ENCODE measurements around the gene BRSK1.
"Not testable (repeated sequence)": the region's sequence is repeated elsewhere in the genome, so short reads cannot be mapped to it uniquely, and the experiment has no call there.

Gene BRSK1

GRCh38 chr19:55304279-55304978, 20.6 kb downstream of the BRSK1 start:
- DNase-seq (ENCODE audit: low read depth in 2 of 2) = no peak

DNA sequence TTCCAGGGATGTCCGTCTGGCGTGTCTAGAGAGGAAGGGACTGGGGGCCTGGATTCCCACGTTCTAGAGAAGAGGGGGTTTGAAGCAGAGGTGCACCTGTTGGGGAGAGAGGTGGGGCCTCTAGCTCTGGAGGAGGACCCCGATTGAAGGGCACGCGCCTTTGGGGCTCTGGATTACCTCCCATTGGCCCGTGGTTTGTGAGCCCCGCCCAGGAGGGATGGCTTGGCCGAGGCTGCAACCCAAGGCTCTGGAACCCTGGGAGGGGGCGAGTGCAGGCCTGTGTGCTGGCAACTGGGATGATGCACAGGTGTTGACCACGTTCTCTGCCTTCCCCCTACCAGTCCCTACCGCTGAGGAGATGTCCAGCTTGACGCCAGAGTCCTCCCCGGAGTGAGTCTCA, 21.2 kb downstream of the BRSK1 start:
- DNase-seq (ENCODE audit: low read depth in 2 of 2) = no peak

GRCh38 chr19:55305491-55305890, 21.7 kb downstream of the BRSK1 start:
- peak in 1 of 2 donors; percentile 26 for DNase-seq (ENCODE audit: low read depth in 2 of 2)

DNA sequence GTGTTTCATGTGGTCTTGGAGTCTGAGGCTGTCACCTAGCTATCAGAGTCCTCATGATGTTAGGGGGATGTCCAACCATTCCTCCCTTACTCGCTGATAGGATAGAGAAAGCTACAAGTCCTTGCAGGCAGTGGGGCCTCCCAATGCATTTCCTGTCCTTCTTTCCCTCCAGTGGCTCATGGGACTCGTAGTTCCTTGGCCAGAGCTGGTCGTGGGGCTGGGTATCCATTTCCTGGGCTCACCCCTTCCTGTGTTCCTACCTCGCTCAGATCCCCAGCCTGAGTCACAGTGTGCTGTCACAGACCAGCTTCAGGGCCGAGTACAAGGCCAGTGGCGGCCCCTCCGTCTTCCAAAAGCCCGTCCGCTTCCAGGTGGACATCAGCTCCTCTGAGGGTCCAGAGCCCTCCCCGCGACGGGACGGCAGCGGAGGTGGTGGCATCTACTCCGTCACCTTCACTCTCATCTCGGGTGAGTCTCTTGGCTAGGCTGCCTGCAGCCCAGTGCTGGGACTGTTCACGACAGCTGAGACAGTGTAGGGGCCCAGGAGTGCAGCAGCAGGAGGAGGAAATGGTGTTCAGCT, 22.3 kb downstream of the BRSK1 start:
- DNase-seq (ENCODE audit: low read depth in 2 of 2) = no peak

- no peak for DNase-seq (ENCODE audit: low read depth in 2 of 2)
Measured at GRCh38 chr19:55306712-55307111, 22.9 kb downstream of the BRSK1 start.

DNA sequence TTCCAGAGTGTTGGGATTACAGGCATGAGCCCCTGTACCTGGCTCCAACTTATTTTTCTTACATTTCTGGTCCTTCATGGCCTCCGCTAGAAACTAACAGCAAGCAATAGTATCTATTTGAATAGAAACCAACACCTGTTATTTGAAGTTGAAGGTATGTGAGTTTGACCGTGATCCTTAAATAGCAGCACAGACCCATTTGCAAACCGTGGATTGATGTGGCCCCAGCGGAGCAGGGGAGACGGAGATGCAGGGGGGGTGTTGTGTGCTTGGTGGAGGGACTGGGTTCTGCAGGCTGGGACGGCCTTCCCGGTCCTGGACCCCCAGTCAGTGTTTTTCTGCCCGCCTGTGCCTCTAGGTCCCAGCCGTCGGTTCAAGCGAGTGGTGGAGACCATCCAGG, 24.5 kb downstream of the BRSK1 start:
- DNase-seq (ENCODE audit: low read depth in 2 of 2) = no peak

DNA sequence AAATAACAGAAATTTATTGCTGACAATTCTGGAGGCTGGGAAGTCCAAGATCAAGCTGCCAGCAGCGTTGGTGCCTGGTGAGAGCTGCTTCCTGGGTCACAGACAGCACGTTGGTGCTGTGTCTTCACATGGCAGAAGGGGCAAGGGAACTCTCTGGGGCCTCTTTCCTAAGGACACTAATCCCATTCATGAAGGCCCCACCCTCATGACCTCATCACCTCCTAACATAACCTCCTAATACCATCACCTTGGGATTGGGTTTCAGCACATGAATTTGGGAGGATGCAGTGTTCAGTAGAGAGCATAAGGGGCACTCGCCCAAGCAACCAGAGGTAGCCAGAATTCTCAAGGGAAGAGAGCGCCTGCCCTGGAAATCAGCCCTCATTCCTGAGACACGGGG, 25.7 kb downstream of the BRSK1 start:
- no peak for DNase-seq (ENCODE audit: low read depth in 2 of 2)

DNA sequence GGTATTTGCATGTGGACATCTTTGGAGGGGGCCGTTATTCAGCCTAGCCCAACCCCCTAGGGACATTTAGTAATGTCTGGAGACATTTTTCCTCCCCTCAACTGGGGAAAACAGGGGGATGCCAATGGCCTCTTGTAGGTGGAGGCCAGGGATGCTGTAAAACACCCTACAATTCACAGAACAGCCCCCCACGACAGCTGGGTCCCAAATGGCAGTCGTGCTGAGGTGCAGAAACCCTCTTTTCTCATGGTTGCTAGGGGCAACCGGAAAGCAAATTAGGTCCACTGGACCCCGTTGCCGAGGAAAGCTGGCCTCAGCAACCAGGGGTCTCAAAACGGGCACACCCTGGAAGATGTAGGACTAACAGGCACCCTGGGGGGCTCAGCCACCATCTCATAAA, 26.7 kb downstream of the BRSK1 start:
- DNase-seq (ENCODE audit: low read depth in 2 of 2) = no peak

GRCh38 chr19:55311397-55311796, 27.6 kb downstream of the BRSK1 start:
- no peak for DNase-seq (ENCODE audit: low read depth in 2 of 2)

DNA sequence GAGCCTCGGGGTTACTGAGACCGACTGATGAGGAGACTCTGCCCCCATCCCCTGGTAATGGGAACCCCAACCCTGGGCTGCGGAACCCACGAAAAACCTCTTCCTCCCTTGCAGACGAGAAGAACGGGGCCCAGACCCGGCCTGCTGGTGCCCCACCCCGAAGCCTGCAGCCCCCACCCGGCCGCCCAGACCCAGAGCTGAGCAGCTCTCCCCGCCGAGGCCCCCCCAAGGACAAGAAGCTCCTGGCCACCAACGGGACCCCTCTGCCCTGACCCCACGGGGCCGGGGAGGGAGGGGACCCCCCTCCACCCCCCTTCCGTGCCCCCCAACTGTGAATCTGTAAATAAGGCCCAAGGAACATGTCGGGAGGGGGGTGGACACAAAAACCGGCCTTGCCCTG, 28.0 kb downstream of the BRSK1 start:
- no peak for DNase-seq (ENCODE audit: low read depth in 2 of 2)

DNA sequence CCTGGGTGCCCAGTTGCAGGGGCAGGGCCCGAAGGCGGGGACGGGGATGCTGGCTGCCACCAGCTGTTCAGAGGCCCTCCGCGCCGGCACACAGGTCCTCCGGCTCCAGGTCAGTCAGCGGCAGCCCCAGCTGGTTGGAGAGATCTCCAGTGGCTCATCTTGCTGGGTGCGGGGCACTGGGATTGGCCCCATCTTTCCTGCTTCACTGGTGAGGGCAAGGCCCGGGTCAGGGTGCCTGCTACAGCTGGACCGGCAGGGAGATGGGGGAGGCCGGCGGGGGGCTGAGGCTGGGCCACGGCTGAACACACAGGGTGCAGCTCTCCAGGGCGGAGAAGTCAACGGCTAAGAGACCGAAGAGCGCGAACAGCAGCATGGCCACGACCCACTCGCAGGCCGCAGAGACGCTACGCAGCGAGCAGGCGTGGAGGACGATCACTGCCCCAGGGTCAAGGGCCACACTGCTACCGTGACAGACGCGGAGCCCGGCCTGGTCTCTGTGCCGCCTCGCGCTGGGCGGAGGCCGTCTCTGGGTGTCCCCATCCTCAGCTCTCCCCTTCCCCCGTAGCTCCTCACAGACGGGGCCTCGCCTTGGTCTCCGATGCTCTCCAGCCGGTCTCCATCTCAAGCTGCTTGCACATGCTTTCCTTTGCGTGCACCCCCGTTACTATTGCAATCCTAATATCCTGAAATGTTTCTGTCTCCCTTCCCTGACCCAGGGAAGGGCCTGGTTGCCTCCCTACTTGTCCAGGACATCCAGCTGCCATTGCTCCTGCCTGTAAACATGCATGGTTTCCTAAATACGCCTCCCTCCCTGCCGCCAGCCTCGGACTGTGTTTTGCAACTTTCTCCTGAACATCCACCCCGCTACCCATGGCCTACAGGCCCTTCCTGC, 29.1 kb downstream of the BRSK1 start:
- no peak for DNase-seq (ENCODE audit: low read depth in 2 of 2)

DNA sequence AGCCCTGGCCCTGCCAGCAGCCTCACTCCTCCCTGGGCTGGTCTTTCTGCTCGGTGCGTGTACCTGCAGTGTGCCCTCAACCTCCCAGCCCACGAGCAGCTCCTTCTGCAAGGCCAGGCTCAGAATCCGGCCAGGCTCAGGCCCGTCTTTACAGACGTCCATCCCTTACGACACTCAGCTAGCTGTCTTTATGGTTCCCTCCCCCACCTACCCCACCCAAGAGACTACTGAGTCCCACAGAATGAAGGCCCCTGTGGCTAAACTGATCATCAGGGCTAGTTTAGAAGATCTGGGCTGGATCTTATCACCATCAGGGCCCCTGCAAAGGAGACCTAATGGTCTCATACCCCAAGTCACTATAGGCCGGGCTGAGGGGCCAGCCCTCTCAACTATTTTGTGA, 30.6 kb downstream of the BRSK1 start:
- DNase-seq (ENCODE audit: low read depth in 2 of 2) = no peak

- DNase-seq (ENCODE audit: low read depth in 2 of 2) = no peak
Measured at GRCh38 chr19:55315956-55316525, 32.2 kb downstream of the BRSK1 start.

DNA sequence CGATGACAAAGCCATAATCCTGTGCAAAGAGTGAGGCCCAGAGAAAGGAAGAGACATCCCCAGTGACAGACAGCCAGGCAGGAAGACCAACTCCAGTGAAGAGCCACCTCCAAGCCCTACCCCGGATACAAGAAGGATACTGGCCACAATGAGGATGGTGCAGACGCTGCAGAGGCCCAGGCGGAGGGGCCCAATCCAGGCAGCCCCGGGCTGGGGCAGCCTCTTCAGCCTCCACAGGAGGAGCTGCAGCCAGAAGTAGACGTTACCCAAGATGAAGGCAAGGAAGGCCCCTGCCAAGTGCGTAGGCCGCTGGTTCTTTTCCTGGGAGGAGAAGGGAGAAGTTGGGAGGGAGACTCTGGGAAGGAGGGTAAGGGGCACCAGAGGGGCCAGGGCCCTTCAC, 32.8 kb downstream of the BRSK1 start:
- no peak for DNase-seq (ENCODE audit: low read depth in 2 of 2)

DNA sequence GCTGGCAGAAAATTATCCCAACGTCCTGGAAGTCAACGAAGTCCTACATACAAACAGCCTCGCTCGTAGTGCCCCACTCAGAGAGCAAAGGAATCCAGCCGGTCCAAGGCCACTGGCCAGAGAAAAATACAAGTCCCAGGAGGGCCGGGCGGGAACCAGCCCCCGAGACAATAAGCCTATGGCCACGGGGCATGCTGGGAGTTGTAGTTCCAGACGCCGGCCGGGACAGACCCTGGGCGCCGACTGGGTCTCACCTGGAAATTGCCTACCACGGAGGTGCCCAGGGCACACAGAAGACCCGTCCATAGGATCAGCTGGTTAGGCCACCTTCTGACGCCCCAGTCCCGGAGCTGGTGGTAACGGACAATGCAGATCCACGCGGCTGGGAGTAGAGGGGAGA, 36.0 kb downstream of the BRSK1 start:
- DNase-seq (ENCODE audit: low read depth in 2 of 2) = no peak

DNA sequence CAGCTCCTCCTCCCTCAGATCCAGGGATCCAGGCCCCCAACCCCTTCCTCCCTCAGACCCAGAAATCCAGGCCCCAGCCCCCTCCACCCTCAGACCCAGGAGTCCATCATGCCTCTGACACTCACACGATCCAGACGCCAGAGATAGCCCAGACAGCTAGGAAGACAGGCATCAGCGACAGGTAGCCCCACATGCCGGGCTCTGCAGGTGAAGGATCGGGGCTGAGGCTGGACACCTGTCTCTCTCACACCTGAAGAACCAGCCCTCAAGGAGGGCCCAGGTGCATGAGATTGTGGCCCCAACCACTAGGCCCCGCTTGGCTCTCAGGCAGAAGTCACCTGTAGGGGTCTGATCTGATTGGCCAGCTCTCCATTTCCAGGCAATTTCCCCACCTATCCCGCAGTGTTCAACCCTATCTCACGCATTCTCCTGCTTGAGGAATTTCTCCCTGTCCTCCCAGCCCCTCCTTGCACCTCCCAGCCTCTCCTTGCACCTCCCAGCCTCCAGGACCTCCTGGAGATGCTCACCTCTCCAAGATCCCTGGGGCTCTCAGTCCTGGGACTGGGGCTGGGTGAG, 37.1 kb downstream of the BRSK1 start:
- DNase-seq (ENCODE audit: low read depth in 2 of 2) = no peak

- DNase-seq (ENCODE audit: low read depth in 2 of 2) = no peak
Measured at GRCh38 chr19:55321466-55322137, 37.8 kb downstream of the BRSK1 start.

DNA sequence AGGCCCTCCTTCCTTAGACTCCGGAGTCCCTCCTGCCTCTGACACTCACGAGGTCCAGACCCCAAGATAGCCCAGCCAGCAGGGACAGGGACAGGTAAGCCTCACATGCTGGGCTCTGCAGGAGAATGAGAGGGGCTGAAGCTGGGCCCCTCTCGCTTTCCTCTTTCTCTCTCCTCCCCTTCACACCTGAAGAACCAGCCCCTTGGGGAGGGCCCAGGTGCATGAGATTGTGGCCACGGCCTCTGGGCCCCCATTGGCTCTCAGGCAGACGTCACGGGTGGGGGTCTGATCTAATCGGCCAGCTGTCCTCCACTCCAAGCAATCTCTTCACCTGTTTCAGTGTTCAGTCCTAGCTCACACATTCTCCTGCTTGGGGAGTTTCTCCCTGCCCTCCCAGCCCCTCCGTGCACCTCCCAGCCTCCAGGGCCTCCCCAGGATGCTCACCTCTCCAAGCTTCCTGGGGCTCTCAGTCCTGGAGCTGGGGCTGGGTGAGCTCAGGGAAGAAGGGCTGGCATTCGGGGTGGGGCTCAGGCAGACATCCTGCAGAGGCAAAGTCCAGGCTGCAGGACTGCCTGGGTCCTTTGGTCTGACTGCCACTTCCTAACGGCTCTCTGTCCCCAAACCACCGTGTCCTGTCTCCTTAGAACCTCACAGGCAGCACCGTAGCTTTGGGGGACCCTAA, 38.5 kb downstream of the BRSK1 start:
- no peak for DNase-seq (ENCODE audit: low read depth in 2 of 2)

DNA sequence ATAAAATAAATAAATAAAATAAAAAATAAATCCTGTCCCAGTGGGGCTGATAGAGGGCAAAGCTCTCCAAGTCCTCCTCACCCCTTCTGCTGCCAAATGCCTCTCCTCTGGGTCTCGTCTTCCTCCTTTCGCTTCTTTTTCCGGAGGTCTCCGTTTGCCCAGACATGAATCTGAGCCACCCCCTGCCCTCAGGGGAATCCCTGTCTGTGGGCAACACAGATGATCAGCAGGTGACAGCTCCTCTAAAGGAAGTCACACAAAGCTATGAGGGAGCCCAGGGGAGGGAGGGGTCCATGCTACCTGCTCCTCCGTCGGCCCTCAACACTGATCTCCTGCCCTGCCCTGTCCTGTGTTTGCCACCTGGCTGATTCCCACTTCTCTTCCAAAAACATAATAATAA, 40.9 kb downstream of the BRSK1 start:
- DNase-seq (ENCODE audit: low read depth in 2 of 2) = no peak

- no peak for DNase-seq (ENCODE audit: low read depth in 2 of 2)
Measured at GRCh38 chr19:55325172-55325571, 41.4 kb downstream of the BRSK1 start, which contains the start of gene TMEM150B. TSS of gene TMEM150B (minus strand) at chr19:55325341. CDS start at chr19:55321036, 4,305 bp downstream.

DNA sequence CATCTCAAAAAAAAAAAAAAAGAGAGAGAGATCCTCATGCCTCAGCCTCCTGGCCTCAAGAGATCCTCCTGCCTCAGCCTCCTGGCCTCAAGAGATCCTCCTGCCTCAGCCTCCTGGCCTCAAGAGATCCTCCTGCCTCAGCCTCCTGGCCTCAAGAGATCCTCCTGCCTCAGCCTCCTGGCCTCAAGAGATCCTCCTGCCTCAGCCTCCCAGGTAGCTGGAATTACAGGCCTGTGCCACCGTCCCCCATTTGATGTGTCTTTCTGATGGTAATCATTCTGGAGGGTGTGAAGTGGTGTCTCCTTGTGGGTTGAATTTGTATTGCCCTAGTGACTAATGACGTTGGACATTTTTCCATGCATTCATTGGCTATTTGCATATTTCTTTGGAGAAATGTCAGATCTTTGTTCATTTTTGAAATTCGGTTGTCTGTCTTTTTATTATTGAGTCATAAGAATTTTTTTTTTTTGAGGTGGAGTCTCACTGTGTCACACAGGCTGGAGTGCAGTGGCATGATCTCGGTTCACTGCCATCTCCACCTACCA, 45.0 kb downstream of the BRSK1 start:
- not testable (repeated sequence) for DNase-seq (ENCODE audit: low read depth in 2 of 2)
